ENCODE measurements around the gene RBBP8.
A peak's percentile ranks its signal among the peaks of the same experiment; 100 is the strongest.

The RBBP8 gene

GRCh38 chr18:23066060-23066459 lies 132.9 kb downstream of the RBBP8 start:
- DNase-seq (ENCODE audit: low read depth), result no peak
- no peak for TF ChIP-seq CTCF (conservative IDR thresholded peaks at IDR 0.05; ENCODE audit: low read depth, low read length)
- H3K4me3 ChIP-seq (ENCODE audit: low read depth, low read length), result no peak overlapping the region

- DNase-seq (ENCODE audit: low read depth), result no peak
- TF ChIP-seq CTCF (conservative IDR thresholded peaks at IDR 0.05; ENCODE audit: low read depth, low read length), result no peak
- no peak overlapping the region for H3K4me3 ChIP-seq (ENCODE audit: low read depth, low read length)
These were observed 133.4 kb downstream of the RBBP8 start for GRCh38 chr18:23066504-23067039.

- TF ChIP-seq CTCF (conservative IDR thresholded peaks at IDR 0.05; ENCODE audit: low read depth, low read length), result no peak
- H3K4me3 ChIP-seq (ENCODE audit: low read depth, low read length), result no peak overlapping the region
- DNase-seq (ENCODE audit: low read depth), result peak; percentile 35
These were observed 134.1 kb downstream of the RBBP8 start for GRCh38 chr18:23067236-23067635.

- no peak for TF ChIP-seq CTCF (conservative IDR thresholded peaks at IDR 0.05; ENCODE audit: low read depth, low read length)
- DNase-seq (ENCODE audit: low read depth), result no peak
- H3K4me3 ChIP-seq (ENCODE audit: low read depth, low read length), result no peak overlapping the region
These were observed 134.9 kb downstream of the RBBP8 start for GRCh38 chr18:23068011-23068410.

GRCh38 chr18:23068570-23069310 lies 135.6 kb downstream of the RBBP8 start:
- H3K4me3 ChIP-seq (ENCODE audit: low read depth, low read length), result no peak overlapping the region
- no peak for DNase-seq (ENCODE audit: low read depth)
- no peak for TF ChIP-seq CTCF (conservative IDR thresholded peaks at IDR 0.05; ENCODE audit: low read depth, low read length)

GRCh38 chr18:23069481-23069880 lies 136.4 kb downstream of the RBBP8 start:
- DNase-seq (ENCODE audit: low read depth), result no peak
- TF ChIP-seq CTCF (conservative IDR thresholded peaks at IDR 0.05; ENCODE audit: low read depth, low read length), result no peak
- H3K4me3 ChIP-seq (ENCODE audit: low read depth, low read length), result no peak overlapping the region

- no peak for DNase-seq (ENCODE audit: low read depth)
- TF ChIP-seq CTCF (conservative IDR thresholded peaks at IDR 0.05; ENCODE audit: low read depth, low read length), result no peak
- H3K4me3 ChIP-seq (ENCODE audit: low read depth, low read length), result no peak overlapping the region
These were observed 136.8 kb downstream of the RBBP8 start for GRCh38 chr18:23069898-23070297.

All from choroid plexus epithelial cell (primary cell).